BJ (cell line): ENCODE measurements around the gene SETD2. TPM values are rescaled to one million over a fixed set of nuclear protein-coding genes. Genes with fewer than 3 reads are reported as not detected.
"Not testable (repeated sequence)": the region's sequence is repeated elsewhere in the genome, so short reads cannot be mapped to it uniquely, and the experiment has no call there.

Experiments
- CTCF ChIA-PET: fragments of 350-600 bp; formaldehyde crosslinking; extraction: SDS; loops from one replicate; lab custom pipeline; 2021; ENCODE audit warnings: antibody characterized with exemption, inconsistent platforms; lab: Yijun Ruan, JAX
- POLR2A ChIA-PET: fragments of 300-600 bp; sonication (Branson Sonifier 250); formaldehyde crosslinking; extraction: SDS; loops from one replicate; lab custom pipeline; 2021; ENCODE audit warnings: antibody characterized with exemption; lab: Charles Lee
- DNase-seq: peaks from one replicate; pipeline ENCODE4 v3.0.0-alpha.2; 2011; ENCODE audit warnings: low read depth
- H3K27me3 ChIP-seq: 2 replicates; pipeline ENCODE4 v1.6.0; 2011; ENCODE audit warnings: low read length; ENCODE audit not compliant: control insufficient read depth, insufficient read depth
- H3K36me3 ChIP-seq: 2 replicates; pipeline ENCODE4 v1.5.1; 2011; ENCODE audit warnings: low read length; ENCODE audit not compliant: control insufficient read depth, insufficient read depth
- H3K4me3 ChIP-seq: 2 replicates; pipeline ENCODE4 v1.5.1; 2011; ENCODE audit warnings: low read depth, mild to moderate bottlenecking, control low read depth, low read length
- polyA plus RNA-seq: library from polyadenylated mRNA; depleted of rRNA; stranded (reverse); fragments of >200 nt; gene quantifications from 2 replicates; pipeline ENCODE4 v1.2.3, GENCODE V29; 2011
- TF ChIP-seq, protein P1 (sequence below): IDR thresholded peaks from 2 replicates; pipeline ENCODE4 v1.5.1; 2011; ENCODE audit warnings: low read depth, mild to moderate bottlenecking, control low read depth, inconsistent platforms, low read length, moderate library complexity; ENCODE audit not compliant: insufficient read depth

The SETD2 gene
- polyA plus RNA-seq, 1 experiment: 12.9 TPM

DNA sequence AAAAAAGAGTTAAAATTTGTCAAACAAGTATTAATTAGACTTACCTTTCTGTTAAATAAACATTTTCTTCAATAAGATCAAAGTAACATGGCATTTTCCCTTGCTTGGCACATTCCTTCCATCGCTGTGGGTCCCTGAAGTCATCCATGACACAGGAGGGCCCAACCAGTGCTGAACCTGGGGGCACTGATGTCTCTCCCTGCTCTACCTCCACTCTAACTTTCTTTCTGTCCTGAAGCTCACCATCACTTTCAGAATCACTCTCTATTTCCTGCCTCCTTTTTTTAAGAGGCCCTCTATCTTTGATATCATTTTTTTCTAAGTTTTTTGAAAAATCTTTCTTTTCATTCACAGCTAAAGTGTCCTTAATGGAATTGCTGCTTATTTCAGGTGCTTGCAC, 43.8 kb downstream of the SETD2 start:
- ChIA-PET POLR2A (no interaction called here), CTCF (no interaction called here)
- H3K36me3 ChIP-seq: peaks cover 3% of the 10 kb centered on the region
- no peak for DNase-seq
- H3K27me3 ChIP-seq: no peaks in the 10 kb centered on the region
- TF ChIP-seq, protein P1, sequence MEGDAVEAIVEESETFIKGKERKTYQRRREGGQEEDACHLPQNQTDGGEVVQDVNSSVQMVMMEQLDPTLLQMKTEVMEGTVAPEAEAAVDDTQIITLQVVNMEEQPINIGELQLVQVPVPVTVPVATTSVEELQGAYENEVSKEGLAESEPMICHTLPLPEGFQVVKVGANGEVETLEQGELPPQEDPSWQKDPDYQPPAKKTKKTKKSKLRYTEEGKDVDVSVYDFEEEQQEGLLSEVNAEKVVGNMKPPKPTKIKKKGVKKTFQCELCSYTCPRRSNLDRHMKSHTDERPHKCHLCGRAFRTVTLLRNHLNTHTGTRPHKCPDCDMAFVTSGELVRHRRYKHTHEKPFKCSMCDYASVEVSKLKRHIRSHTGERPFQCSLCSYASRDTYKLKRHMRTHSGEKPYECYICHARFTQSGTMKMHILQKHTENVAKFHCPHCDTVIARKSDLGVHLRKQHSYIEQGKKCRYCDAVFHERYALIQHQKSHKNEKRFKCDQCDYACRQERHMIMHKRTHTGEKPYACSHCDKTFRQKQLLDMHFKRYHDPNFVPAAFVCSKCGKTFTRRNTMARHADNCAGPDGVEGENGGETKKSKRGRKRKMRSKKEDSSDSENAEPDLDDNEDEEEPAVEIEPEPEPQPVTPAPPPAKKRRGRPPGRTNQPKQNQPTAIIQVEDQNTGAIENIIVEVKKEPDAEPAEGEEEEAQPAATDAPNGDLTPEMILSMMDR: no peak
- H3K4me3 ChIP-seq: no peak overlapping the region

- POLR2A ChIA-PET, H3K4me3 ChIP-seq, DNase-seq, H3K27me3 ChIP-seq, H3K36me3 ChIP-seq, CTCF ChIA-PET: not testable (repeated sequence)
Observed at GRCh38 chr3:47119387-47119786, 44.5 kb downstream of the SETD2 start.

- no peak for DNase-seq
Observed at GRCh38 chr3:47117807-47118364, 46.0 kb downstream of the SETD2 start.

GRCh38 chr3:47115524-47115923, 48.4 kb downstream of the SETD2 start:
- POLR2A ChIA-PET, H3K4me3 ChIP-seq, DNase-seq, H3K27me3 ChIP-seq, H3K36me3 ChIP-seq: not testable (repeated sequence)
- CTCF ChIA-PET: interaction anchor here (1.0 kb wide), 1 partner anchor 192 kb away, joined by 3 read pairs; no protein-coding TSS in a partner anchor

More at GRCh38 chr3:47117807-47118364, 46.0 kb downstream of the SETD2 start:
- no peak overlapping the region for H3K4me3 ChIP-seq
- ChIA-PET POLR2A (no interaction called here), CTCF (interaction anchor here (0.5 kb wide), 1 partner anchor 302 kb away, joined by 3 read pairs; no protein-coding TSS in a partner anchor)
- H3K36me3 ChIP-seq: peaks cover 1% of the 10 kb centered on the region
- no peaks in the 10 kb centered on the region for H3K27me3 ChIP-seq
- TF ChIP-seq, protein P1: no peak

GRCh38 chr3:47113669-47114365, 50.1 kb downstream of the SETD2 start:
- Histone ChIP-seq H3K4me3 (no peak overlapping the region), H3K27me3 (no peaks in the 10 kb centered on the region), H3K36me3 (peaks cover 3% of the 10 kb centered on the region)
- ChIA-PET CTCF (interaction anchor here (0.7 to 1.4 kb wide), 2 partner anchors 16 to 73 kb away, joined by 3 read pairs; no protein-coding TSS in a partner anchor), POLR2A (no interaction called here)
- peak; percentile 28 for DNase-seq
- TF ChIP-seq, protein P1: no peak

GRCh38 chr3:47112997-47113396, 50.9 kb downstream of the SETD2 start:
- H3K4me3 ChIP-seq: no peak overlapping the region
- no peaks in the 10 kb centered on the region for H3K27me3 ChIP-seq
- peaks cover 3% of the 10 kb centered on the region for H3K36me3 ChIP-seq
- POLR2A ChIA-PET: no interaction called here
- TF ChIP-seq, protein P1: no peak
- DNase-seq: no peak
- CTCF ChIA-PET: interaction anchor here (1.4 kb wide), 1 partner anchor 16 kb away, joined by 3 read pairs; no protein-coding TSS in a partner anchor
